ENCODE data around the gene MTHFD1. TPM values are rescaled to one million over a fixed set of nuclear protein-coding genes. Genes with fewer than 3 reads are reported as not detected.

MTHFD1 gene
- total and polyA plus RNA-seq, 9 of the 15 experiments (the other 6 are each of a cell fraction or from before 2014, with no cell fraction given), result 66.7 to 158 (median 90.9) TPM

GRCh38 chr14:64338616-64339316 is 49.4 kb upstream of the MTHFD1 start (continued):
- TF ChIP-seq ZNF644 (tag; IDR thresholded peaks at IDR 0.05; ENCODE audit: low read depth) (no peak), RERE (CRISPR knock-in tag; IDR thresholded peaks at IDR 0.05; ENCODE audit: borderline replicate concordance) (no peak), ETV1 (tag; conservative IDR thresholded peaks at IDR 0.05; ENCODE audit: low read depth) (no peak), ETV6 (IDR thresholded peaks at IDR 0.05; ENCODE audit: borderline replicate concordance in 1 of 2, low read depth in 2 of 2, low read length in 1 of 2) (no peak), ETV6 (CRISPR knock-in tag; IDR thresholded peaks at IDR 0.05; ENCODE audit: borderline replicate concordance) (no peak), NCOR1 (IDR thresholded peaks at IDR 0.05) (no peak), ZMIZ1 (IDR thresholded peaks at IDR 0.05; ENCODE audit: low read depth in 2 of 2, low read length in 2 of 2) (no peak), CHD4 (IDR thresholded peaks at IDR 0.05; ENCODE audit: insufficient read depth, insufficient replicate concordance, low read depth, low read length, poor library complexity, severe bottlenecking) (no peak), NR1H2 (CRISPR knock-in tag; IDR thresholded peaks at IDR 0.05) (no peak), TRIM24 (IDR thresholded peaks at IDR 0.05) (no peak)
- TF ChIP-seq, protein P1, sequence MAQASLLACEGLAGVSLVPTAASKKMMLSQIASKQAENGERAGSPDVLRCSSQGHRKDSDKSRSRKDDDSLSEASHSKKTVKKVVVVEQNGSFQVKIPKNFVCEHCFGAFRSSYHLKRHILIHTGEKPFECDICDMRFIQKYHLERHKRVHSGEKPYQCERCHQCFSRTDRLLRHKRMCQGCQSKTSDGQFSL (CRISPR knock-in tag; IDR thresholded peaks at IDR 0.05), result 0 out of 2 replicates have a peak, but pooled peaks have one; percentile 23
- TF ChIP-seq, protein P1 (tag; IDR thresholded peaks at IDR 0.05), result peak in 1 of 2 experiments; percentile 93; a peak in 1 of 4 replicates
